ENCODE data around the gene H1-8. TPM values are rescaled to one million over a fixed set of nuclear protein-coding genes. Genes with fewer than 3 reads are reported as not detected.

The H1-8 gene
- polyA plus RNA-seq, 1 experiment, result not detected

DNA sequence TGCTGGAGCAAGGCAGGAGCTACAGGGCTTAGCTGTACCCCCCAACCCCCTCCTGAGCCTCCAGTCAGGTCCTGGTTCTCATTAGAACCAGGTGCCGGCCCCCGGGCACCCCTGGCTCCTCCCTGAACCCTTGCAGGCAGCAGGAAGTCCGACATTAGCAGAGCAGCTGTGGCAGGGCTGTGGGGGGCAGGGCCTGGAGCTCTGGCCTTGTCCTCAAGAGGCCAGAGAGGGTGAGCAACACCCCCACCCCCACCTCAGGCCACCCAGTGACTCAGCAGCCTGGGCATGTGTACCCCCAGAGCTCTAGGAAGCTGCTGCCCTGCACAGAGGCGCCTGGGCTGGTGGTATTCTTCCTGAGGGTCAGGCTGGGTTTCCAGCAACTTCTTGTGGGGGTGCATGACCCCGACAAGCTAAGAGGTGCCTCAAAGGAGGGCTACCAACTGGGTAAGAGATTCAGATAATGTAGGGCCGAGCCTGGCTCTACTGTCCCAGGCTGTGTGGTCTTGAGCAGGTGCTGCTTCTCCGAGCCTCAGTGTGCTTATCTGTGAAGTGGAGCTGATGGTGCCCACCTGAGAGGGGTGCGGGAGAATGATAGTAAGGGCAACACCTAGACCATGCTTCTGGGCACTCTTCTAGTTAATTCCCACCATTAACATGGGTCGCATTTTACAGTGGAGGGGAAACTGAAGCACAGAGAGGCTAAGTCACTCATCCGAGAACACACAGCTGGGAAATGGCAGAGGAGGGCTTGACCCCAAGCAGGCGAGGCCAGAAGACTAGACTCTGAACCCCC, 16.0 kb downstream of the H1-8 start:
- Histone ChIP-seq H3K36me3 (ENCODE audit: control insufficient read depth, insufficient read depth, low read length) (peaks cover 31% of the 10 kb centered on the region), H3K27me3 (ENCODE audit: control insufficient read depth, insufficient read depth, low read length) (no peaks in the 10 kb centered on the region), H3K4me3 (ENCODE audit: low read depth, low read length) (no peak overlapping the region; the same call in 1 of the 2 replicates)
- ChIA-PET CTCF (interaction anchor here (0.8 to 1.3 kb wide), 5 partner anchors 10 to 271 kb away, joined by 3 to 4 read pairs (median 3); no protein-coding TSS in a partner anchor), POLR2A (no interaction called here)
- TF ChIP-seq, protein P1, sequence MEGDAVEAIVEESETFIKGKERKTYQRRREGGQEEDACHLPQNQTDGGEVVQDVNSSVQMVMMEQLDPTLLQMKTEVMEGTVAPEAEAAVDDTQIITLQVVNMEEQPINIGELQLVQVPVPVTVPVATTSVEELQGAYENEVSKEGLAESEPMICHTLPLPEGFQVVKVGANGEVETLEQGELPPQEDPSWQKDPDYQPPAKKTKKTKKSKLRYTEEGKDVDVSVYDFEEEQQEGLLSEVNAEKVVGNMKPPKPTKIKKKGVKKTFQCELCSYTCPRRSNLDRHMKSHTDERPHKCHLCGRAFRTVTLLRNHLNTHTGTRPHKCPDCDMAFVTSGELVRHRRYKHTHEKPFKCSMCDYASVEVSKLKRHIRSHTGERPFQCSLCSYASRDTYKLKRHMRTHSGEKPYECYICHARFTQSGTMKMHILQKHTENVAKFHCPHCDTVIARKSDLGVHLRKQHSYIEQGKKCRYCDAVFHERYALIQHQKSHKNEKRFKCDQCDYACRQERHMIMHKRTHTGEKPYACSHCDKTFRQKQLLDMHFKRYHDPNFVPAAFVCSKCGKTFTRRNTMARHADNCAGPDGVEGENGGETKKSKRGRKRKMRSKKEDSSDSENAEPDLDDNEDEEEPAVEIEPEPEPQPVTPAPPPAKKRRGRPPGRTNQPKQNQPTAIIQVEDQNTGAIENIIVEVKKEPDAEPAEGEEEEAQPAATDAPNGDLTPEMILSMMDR (IDR thresholded peaks at IDR 0.05; ENCODE audit: insufficient read depth, low read depth, low read length), result no peak
- DNase-seq (ENCODE audit: low read depth), result peak; percentile 68

DNA sequence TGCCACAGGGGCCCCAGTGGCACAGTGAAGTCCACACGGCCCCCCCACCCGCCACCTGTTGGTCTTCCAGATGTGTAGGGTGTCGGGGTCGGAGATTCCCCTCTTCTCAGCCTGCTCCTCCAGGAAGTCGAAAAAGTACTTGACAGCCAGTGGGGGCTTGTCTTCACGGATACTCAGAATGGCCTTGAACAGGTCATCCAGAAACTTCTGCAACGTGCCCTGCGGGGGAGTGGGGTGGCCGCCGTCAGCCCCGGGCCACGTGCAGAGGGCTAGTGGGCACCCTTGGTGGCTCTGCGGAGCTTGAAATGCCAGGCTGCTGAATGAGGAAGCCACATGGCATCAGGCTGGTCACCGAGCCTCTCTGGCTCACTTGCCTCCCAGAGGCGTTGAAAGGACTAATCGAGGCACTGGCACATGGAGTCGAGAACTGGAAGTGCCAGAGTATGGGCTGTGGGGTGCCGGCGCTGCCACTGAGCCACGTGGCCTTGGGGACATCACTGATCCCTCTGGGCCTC, 16.6 kb downstream of the H1-8 start:
- TF ChIP-seq, protein P1 (IDR thresholded peaks at IDR 0.05; ENCODE audit: insufficient read depth, low read depth, low read length), result no peak
- Histone ChIP-seq H3K27me3 (ENCODE audit: control insufficient read depth, insufficient read depth, low read length) (no peaks in the 10 kb centered on the region), H3K36me3 (ENCODE audit: control insufficient read depth, insufficient read depth, low read length) (peaks cover 34% of the 10 kb centered on the region), H3K4me3 (ENCODE audit: low read depth, low read length) (peak overlapping the region; percentile 38)
- DNase-seq (ENCODE audit: low read depth), result no peak
- CTCF ChIA-PET, result interaction anchor here (0.9 to 2.7 kb wide), 4 partner anchors 9 to 270 kb away, joined by 3 to 12 read pairs (median 3); no protein-coding TSS in a partner anchor
- POLR2A ChIA-PET, result no interaction called here

DNA sequence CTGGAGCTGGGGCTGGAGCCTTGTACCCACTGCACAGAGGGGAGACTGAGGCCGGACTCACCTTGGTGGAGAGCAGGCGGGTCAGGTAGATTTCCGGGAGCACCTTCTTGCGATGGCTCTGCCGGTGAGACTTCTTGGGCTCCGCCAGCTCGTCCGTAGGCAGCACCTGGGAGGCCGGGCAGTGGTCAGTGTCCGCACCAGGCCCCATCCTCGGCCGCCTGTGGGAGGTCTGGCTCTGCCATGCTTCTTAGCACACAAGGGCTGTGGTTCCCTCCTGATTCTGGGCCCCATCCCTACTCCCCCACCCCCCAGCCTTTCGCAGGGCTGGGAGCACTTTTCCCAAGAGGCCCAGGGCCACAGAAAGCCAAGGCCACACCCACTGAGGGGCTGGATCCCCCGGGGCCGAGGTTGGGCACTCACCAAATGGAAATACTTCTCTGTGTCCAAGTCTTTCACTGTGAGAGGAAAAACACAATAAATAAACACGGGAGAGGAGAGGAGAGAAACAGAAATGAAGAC, 17.4 kb downstream of the H1-8 start:
- ChIA-PET CTCF (interaction anchor here (2.7 kb wide), 1 partner anchor 70 kb away, joined by 12 read pairs; no protein-coding TSS in a partner anchor), POLR2A (no interaction called here)
- TF ChIP-seq, protein P1 (IDR thresholded peaks at IDR 0.05; ENCODE audit: insufficient read depth, low read depth, low read length), result no peak

DNA sequence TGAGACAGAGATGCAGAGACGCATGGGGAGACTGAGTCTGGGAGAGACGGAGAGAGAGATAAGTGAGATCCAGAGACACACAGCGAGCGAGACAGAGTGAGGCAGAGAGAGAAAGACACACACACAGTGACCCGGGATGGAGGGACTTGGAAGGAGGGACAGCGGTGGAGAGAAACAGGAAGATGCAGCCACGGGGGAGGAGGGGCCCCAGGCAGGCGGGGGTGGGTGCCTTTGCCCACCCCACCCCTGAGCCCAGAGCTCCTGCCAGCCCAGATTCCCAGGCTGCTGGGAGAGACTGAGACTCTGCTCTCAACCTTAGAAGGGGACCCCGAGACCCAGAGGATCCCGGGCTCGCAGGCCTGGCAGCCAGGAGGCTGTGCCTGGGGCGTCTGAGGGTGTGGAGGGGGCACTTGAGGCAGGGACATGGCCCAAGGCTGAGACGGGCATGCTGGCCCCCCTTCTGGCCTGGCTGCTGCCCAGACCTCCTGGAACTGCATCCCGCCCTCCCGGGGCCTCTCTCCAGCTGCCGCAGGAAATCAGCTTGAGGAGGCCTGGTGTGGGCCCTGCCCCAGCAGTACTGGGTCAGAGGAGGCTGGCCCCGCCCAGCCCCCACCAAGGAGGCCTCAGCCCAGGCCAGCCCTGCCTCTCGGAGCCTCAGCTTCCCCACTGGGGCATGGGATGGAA, 18.1 kb downstream of the H1-8 start:
- POLR2A ChIA-PET, result interaction anchor here (0.5 to 0.7 kb wide), 2 partner anchors 16 to 65 kb away, joined by 3 to 11 read pairs; no protein-coding TSS in a partner anchor
- CTCF ChIA-PET, result interaction anchor here (0.6 to 2.7 kb wide), 6 partner anchors 26 to 71 kb away, joined by 3 to 12 read pairs (median 4); no protein-coding TSS in a partner anchor
- Histone ChIP-seq H3K27me3 (ENCODE audit: control insufficient read depth, insufficient read depth, low read length) (no peaks in the 10 kb centered on the region), H3K36me3 (ENCODE audit: control insufficient read depth, insufficient read depth, low read length) (peaks cover 35% of the 10 kb centered on the region), H3K4me3 (ENCODE audit: low read depth, low read length) (peak overlapping the region; percentile 29)
- DNase-seq (ENCODE audit: low read depth), result peak; percentile 68
- TF ChIP-seq, protein P1 (IDR thresholded peaks at IDR 0.05; ENCODE audit: insufficient read depth, low read depth, low read length), result no peak

More for the DNA sequence above, 17.4 kb downstream of the H1-8 start:
- Histone ChIP-seq H3K4me3 (ENCODE audit: low read depth, low read length) (peak overlapping the region; percentile 38), H3K27me3 (ENCODE audit: control insufficient read depth, insufficient read depth, low read length) (no peaks in the 10 kb centered on the region), H3K36me3 (ENCODE audit: control insufficient read depth, insufficient read depth, low read length) (peaks cover 35% of the 10 kb centered on the region)
- DNase-seq (ENCODE audit: low read depth), result peak; percentile 72
